Subcutaneous adipose tissue (tissue), 4 donors: Measurements from ENCODE around the gene VPS36. TPM values are rescaled to one million over a fixed set of nuclear protein-coding genes. Genes with fewer than 3 reads are reported as not detected.

Experiments
- CTCF ChIP-seq: fragments of 450-650 bp; IDR thresholded peaks from one replicate; pipeline ENCODE4 v1.5.1; 2016; ENCODE audit warnings: low read depth, mild to moderate bottlenecking, control low read depth, antibody characterized with exemption, moderate library complexity
- total RNA-seq, 4 donors: library from RNA; depleted of rRNA; stranded (reverse); fragments of >200 nt; gene quantifications; one replicate each; pipeline ENCODE4 v1.1.0, GENCODE V29; 2016

VPS36 gene
- total RNA-seq, 4 donors from 2014 or later = 34.9 to 72.9 (median 42.7) TPM

GRCh38 chr13:52412128-52412527 is 38.3 kb downstream of the VPS36 start:
- no peak for TF ChIP-seq CTCF

GRCh38 chr13:52411629-52412028 is 38.8 kb downstream of the VPS36 start:
- no peak for TF ChIP-seq CTCF

- TF ChIP-seq CTCF = no peak
Measured at GRCh38 chr13:52406629-52407028, 43.8 kb downstream of the VPS36 start.

GRCh38 chr13:52405767-52406494 is 44.5 kb downstream of the VPS36 start, which contains the start of gene THSD1:
THSD1 (minus strand) TSS chr13:52406172; CDS start chr13:52402600, 3,572 bp downstream.
- TF ChIP-seq CTCF = no peak

GRCh38 chr13:52405369-52405766 is 45.1 kb downstream of the VPS36 start:
- no peak for TF ChIP-seq CTCF

- no peak for TF ChIP-seq CTCF
Measured at GRCh38 chr13:52399708-52400107, 50.7 kb downstream of the VPS36 start.

GRCh38 chr13:52399046-52399445 is 51.4 kb downstream of the VPS36 start:
- TF ChIP-seq CTCF = no peak
